HCT116 (cell line): ENCODE data around the gene CCDC179. TPM values are rescaled to one million over a fixed set of nuclear protein-coding genes. Genes with fewer than 3 reads are reported as not detected.

Experiments used
- ATAC-seq: fragments of 200-7000 bp; cut with Tn5 transposase; 2 replicates; pipeline ENCODE4 v1.9.1; 2020; ENCODE audit warnings: mild to moderate bottlenecking, moderate library complexity
- BruUV-seq: library from RNA; stranded (reverse); fragments of 400-500 nt; replicated peaks from 2 replicates; lab custom pipeline; 2021; lab: Mats Ljungman, UMichigan
- CTCF ChIA-PET: fragments of 300-600 bp; sonication (Branson Sonifier 250); formaldehyde crosslinking; loops from one replicate; lab custom pipeline; 2021; ENCODE audit warnings: antibody characterized with exemption; lab: Charles Lee
- POLR2A ChIA-PET: fragments of 300-600, 350-600 bp; sonication (Branson Sonifier 250); formaldehyde crosslinking; loops from one replicate; lab custom pipeline; 2021; ENCODE audit warnings: antibody characterized with exemption; lab: Charles Lee
- RAD21 ChIA-PET, 2 experiments: fragments of 300-600 bp; sonication (Branson Sonifier 250); formaldehyde crosslinking; loops; one replicate each; lab custom pipeline; 2023; ENCODE audit warnings: low total read pairs in 2 of 2; ENCODE audit not compliant: uncharacterized antibody in 2 of 2, unreplicated experiment in 2 of 2, low non-redundant PET in 1 of 2; lab: Charles Lee
- DNase-seq: peaks from one replicate; pipeline ENCODE4 v3.0.0-alpha.2; 2010; ENCODE audit warnings: low read depth, low spot score
- H2AFZ ChIP-seq: fragments of 200-600 bp; shearing (Covaris generic), sonication (generic); 2 replicates; pipeline ENCODE4 v1.6.1; 2017; ENCODE audit warnings: low read depth, mixed run types, mixed read lengths, antibody characterized with exemption, low read length; ENCODE audit not compliant: poor library complexity, severe bottlenecking
- H3K27ac ChIP-seq: 2 replicates; pipeline ENCODE4 v1.5.1; 2012; ENCODE audit warnings: low read depth, low read length
- H3K27me3 ChIP-seq: fragments of 200-600 bp; sonication (generic); 2 replicates; pipeline ENCODE4 v1.6.1; 2016; ENCODE audit warnings: mixed run types, low read length, mixed read lengths; ENCODE audit not compliant: insufficient read depth
- H3K36me3 ChIP-seq, 2 experiments: fragments of 200-500 bp in 1 of 2; fragments of 200-600 bp in 1 of 2; sonication (Bioruptor generic) in 1 of 2; sonication (generic) in 1 of 2; 2 replicates each; pipeline versions ENCODE4 v1.5.1 to v1.6.1; 2014 to 2016; ENCODE audit warnings: low read length in 2 of 2, inconsistent platforms in 1 of 2, mixed read lengths in 1 of 2, mixed run types in 1 of 2; ENCODE audit not compliant: insufficient read depth in 2 of 2, control insufficient read depth in 1 of 2
- H3K4me1 ChIP-seq, 2 experiments: fragments of 200-600 bp in 1 of 2; sonication (generic) in 1 of 2; 2 replicates each; pipeline versions ENCODE4 v1.5.1 to v1.6.1; 2012 to 2017; ENCODE audit warnings: low read length in 2 of 2, inconsistent platforms in 1 of 2, mild to moderate bottlenecking in 1 of 2, mixed read lengths in 1 of 2, mixed run types in 1 of 2, moderate library complexity in 1 of 2; ENCODE audit not compliant: insufficient read depth in 2 of 2, control insufficient read depth in 1 of 2
- H3K4me2 ChIP-seq: fragments of 200-600 bp; sonication (generic); 2 replicates; pipeline ENCODE4 v1.6.1; 2017; ENCODE audit warnings: mixed run types, low read length, mixed read lengths
- H3K4me3 ChIP-seq, 2 experiments: fragments of 200-600 bp in 1 of 2; sonication (generic) in 1 of 2; replicated peaks in 1 of 2; 2 replicates each; pipeline ENCODE4 v1.5.1; 2011 to 2016; ENCODE audit warnings: low read length in 2 of 2, control low read depth in 1 of 2, low read depth in 1 of 2, mild to moderate bottlenecking in 1 of 2, mixed read lengths in 1 of 2, mixed run types in 1 of 2
- H3K79me2 ChIP-seq: fragments of 200-600 bp; sonication (generic); 2 replicates; pipeline ENCODE4 v1.6.1; 2017; ENCODE audit warnings: mild to moderate bottlenecking, mixed run types, low read length, moderate library complexity, mixed read lengths; ENCODE audit not compliant: insufficient read depth
- H3K9ac ChIP-seq: fragments of 200-600 bp; sonication (generic); 2 replicates; pipeline ENCODE4 v1.6.1; 2016; ENCODE audit warnings: low read length, mixed read lengths
- H3K9me2 ChIP-seq: fragments of 200-600 bp; sonication (generic), shearing (Covaris generic); 2 replicates; pipeline ENCODE4 v1.6.1; 2017; ENCODE audit warnings: mixed run types, mild to moderate bottlenecking, moderate library complexity; ENCODE audit not compliant: insufficient read depth
- H3K9me3 ChIP-seq, 2 experiments: fragments of 200-500 bp in 1 of 2; fragments of 200-600 bp in 1 of 2; sonication (Bioruptor generic) in 1 of 2; sonication (generic) in 1 of 2; 2 replicates each; pipeline ENCODE4 v1.6.1; 2014 to 2017; ENCODE audit warnings: low read length in 2 of 2, mixed read lengths in 2 of 2, inconsistent platforms in 1 of 2, low read depth in 1 of 2, mild to moderate bottlenecking in 1 of 2, mixed run types in 1 of 2, moderate library complexity in 1 of 2; ENCODE audit not compliant: control insufficient read depth in 1 of 2, insufficient read depth in 1 of 2
- H4K20me1 ChIP-seq: fragments of 200-600 bp; sonication (generic), shearing (Covaris generic); 2 replicates; pipeline ENCODE4 v1.6.1; 2017; ENCODE audit warnings: mixed run types, mild to moderate bottlenecking, moderate library complexity; ENCODE audit not compliant: insufficient read depth
- CBX3 ChIP-seq: IDR thresholded peaks from 2 replicates; pipeline ENCODE4 v1.6.1; 2012; ENCODE audit warnings: low read depth
- EGR1 ChIP-seq: IDR thresholded peaks from 2 replicates; pipeline ENCODE4 v1.6.1; 2012; ENCODE audit warnings: low read depth
- ELF1 ChIP-seq: IDR thresholded peaks from 2 replicates; pipeline ENCODE4 v1.6.1; 2012; ENCODE audit warnings: low read depth, borderline replicate concordance
- EZH2 ChIP-seq: fragments of 200-600 bp; sonication (generic); IDR thresholded peaks from 2 replicates; pipeline ENCODE4 v1.6.1; 2017; ENCODE audit warnings: antibody characterized with exemption, mixed run types
- FOSL1 ChIP-seq: IDR thresholded peaks from 2 replicates; pipeline ENCODE4 v1.6.1; 2012; ENCODE audit warnings: low read depth
- JUND ChIP-seq: IDR thresholded peaks from 2 replicates; pipeline ENCODE4 v1.6.1; 2012
- POLR2A ChIP-seq: IDR thresholded peaks from 2 replicates; pipeline ENCODE4 v1.7.0; 2011; ENCODE audit warnings: borderline replicate concordance; ENCODE audit not compliant: insufficient read depth, insufficient read length; ENCODE audit errors: extremely low read depth
- POLR2AphosphoS5 ChIP-seq: IDR thresholded peaks from 2 replicates; pipeline ENCODE4 v1.6.1; 2011; ENCODE audit warnings: mild to moderate bottlenecking, low read depth, low read length, moderate library complexity
- RAD21 ChIP-seq: IDR thresholded peaks from 2 replicates; pipeline ENCODE4 v1.6.1; 2012; ENCODE audit warnings: low read depth, mild to moderate bottlenecking
- SIN3A ChIP-seq: IDR thresholded peaks from 2 replicates; pipeline ENCODE4 v1.6.1; 2012; ENCODE audit warnings: low read depth
- SP1 ChIP-seq: IDR thresholded peaks from 2 replicates; pipeline ENCODE4 v1.6.1; 2012; ENCODE audit warnings: low read depth
- SRF ChIP-seq: IDR thresholded peaks from 2 replicates; pipeline ENCODE4 v1.6.1; 2012; ENCODE audit warnings: low read depth
- TCF7L2 ChIP-seq: IDR thresholded peaks from 2 replicates; pipeline ENCODE4 v1.7.0; 2011; ENCODE audit warnings: borderline replicate concordance, inconsistent platforms; ENCODE audit not compliant: insufficient read depth, insufficient read length; ENCODE audit errors: extremely low read depth
- YY1 ChIP-seq: IDR thresholded peaks from 2 replicates; pipeline ENCODE4 v1.6.1; 2011; ENCODE audit warnings: low read length, low read depth, moderate library complexity, mild to moderate bottlenecking; ENCODE audit not compliant: insufficient replicate concordance; ENCODE audit errors: extremely low read depth
- ZFX ChIP-seq: fragments of 450-650 bp; IDR thresholded peaks from 2 replicates; pipeline ENCODE4 v1.6.1; 2017
- intact Hi-C: fragments of 100-400 bp; cut with micrococcal nuclease; formaldehyde crosslinking; loops from 2 replicates; pipeline ENCODE4 v1.10.0; 2022
- total RNA-seq: library from RNA; stranded (reverse); gene quantifications from one replicate; pipeline ENCODE4 v1.2.1, GENCODE V29; 2021; ENCODE audit not compliant: unreplicated experiment
- TF ChIP-seq, protein P1 (sequence below): IDR thresholded peaks from 2 replicates; pipeline ENCODE4 v1.6.1; 2012
- TF ChIP-seq, protein P2 (sequence below), 3 experiments: fragments of 200-600 bp in 1 of 3; sonication (generic) in 1 of 3; IDR thresholded peaks in 2 of 3; conservative IDR thresholded peaks in 1 of 3; 2 replicates each; pipeline ENCODE4 v1.5.1; 2012 to 2017; ENCODE audit warnings: low read depth in 2 of 3, low read length in 2 of 3, antibody characterized with exemption in 1 of 3, borderline replicate concordance in 1 of 3, control low read depth in 1 of 3, mild to moderate bottlenecking in 1 of 3, mixed read lengths in 1 of 3, mixed run types in 1 of 3, moderate library complexity in 1 of 3; ENCODE audit not compliant: insufficient read depth in 1 of 3
- TF ChIP-seq, protein P3 (sequence below): IDR thresholded peaks from 2 replicates; pipeline ENCODE4 v1.6.1; 2011; ENCODE audit warnings: mild to moderate bottlenecking, low read length, moderate library complexity; ENCODE audit not compliant: insufficient replicate concordance; ENCODE audit errors: extremely low read depth

Gene CCDC179
- total RNA-seq, 1 experiment from 2014 or later, result not detected

DNA sequence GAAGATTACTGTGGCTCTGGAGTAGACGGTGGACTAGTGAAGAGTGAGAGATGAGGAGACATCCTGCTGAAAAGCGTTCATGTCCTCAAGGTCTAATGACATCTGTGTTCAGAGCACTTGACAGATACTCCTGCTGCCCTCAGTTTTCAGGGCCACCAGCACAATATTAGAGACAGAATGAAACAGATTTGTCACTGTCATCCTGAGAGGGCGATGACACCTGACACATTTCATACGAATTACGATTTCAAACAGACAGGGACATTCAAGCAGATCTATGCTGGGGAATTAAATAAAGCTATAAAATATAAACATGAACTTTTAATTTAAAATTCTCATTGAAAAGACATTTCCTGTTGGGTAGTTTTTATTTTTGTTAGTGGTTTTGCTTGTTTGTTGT, 59.8 kb downstream of the CCDC179 start (continued):
- TF ChIP-seq TCF7L2 (no peak), JUND (no peak), CBX3 (no peak), FOSL1 (no peak), EZH2 (no peak), SIN3A (no peak), POLR2AphosphoS5 (no peak), POLR2A (no peak)
- TF ChIP-seq, protein P1, sequence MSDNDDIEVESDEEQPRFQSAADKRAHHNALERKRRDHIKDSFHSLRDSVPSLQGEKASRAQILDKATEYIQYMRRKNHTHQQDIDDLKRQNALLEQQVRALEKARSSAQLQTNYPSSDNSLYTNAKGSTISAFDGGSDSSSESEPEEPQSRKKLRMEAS, result no peak

DNA sequence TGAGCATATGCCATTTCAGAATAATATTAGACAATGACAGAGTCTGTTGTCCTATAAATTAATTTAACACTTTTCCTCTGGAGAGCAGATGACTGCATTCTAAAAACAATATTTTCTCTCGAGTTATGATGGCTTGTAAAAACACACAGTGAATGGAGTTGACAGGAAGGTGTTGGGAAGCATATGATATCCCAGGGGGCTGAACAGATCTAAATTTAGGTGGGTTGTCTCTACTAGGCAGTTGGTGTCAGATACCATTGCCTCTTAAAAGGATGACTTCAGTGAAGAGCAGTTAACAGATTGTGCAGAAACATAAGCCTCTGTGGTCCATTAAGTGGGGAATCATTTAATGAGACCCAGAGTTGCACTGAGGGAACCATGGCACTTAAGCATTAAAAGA, 61.4 kb downstream of the CCDC179 start:
- no peaks in the 10 kb centered on the region for H3K9me2 ChIP-seq
- no peaks in the 10 kb centered on the region for H3K9me3 ChIP-seq
- ChIA-PET POLR2A (no interaction called here), CTCF (interaction anchor here (1.2 kb wide), 1 partner anchor 30 kb away, joined by 3 read pairs; the partner anchor contains the start of gene SVIP), RAD21 (no interaction called here)
- BruUV-seq, result no TSS peak
- no peaks in the 10 kb centered on the region for H4K20me1 ChIP-seq
- no peak overlapping the region for H3K4me3 ChIP-seq
- H3K79me2 ChIP-seq, result no peaks in the 10 kb centered on the region
- H3K4me2 ChIP-seq, result no peak overlapping the region
- H3K27ac ChIP-seq, result no peak overlapping the region
- H3K4me1 ChIP-seq, result peaks cover 0 to 6% of the 10 kb centered on the region in 2 experiments; a peak in 1 of 4 replicates
- intact Hi-C loops, result no loop called here
- ATAC-seq, result no peak
- H2AFZ ChIP-seq, result no peak overlapping the region
- TF ChIP-seq CBX3, result no peak
- TF ChIP-seq POLR2AphosphoS5, result no peak
- no peak for TF ChIP-seq EGR1
- TF ChIP-seq ELF1, result no peak
- no peak for TF ChIP-seq YY1
- TF ChIP-seq JUND, result no peak
- TF ChIP-seq SIN3A, result no peak
- no peak for TF ChIP-seq ZFX
- TF ChIP-seq SP1, result no peak
- TF ChIP-seq POLR2A, result no peak
- TF ChIP-seq FOSL1, result no peak
- TF ChIP-seq, protein P2, sequence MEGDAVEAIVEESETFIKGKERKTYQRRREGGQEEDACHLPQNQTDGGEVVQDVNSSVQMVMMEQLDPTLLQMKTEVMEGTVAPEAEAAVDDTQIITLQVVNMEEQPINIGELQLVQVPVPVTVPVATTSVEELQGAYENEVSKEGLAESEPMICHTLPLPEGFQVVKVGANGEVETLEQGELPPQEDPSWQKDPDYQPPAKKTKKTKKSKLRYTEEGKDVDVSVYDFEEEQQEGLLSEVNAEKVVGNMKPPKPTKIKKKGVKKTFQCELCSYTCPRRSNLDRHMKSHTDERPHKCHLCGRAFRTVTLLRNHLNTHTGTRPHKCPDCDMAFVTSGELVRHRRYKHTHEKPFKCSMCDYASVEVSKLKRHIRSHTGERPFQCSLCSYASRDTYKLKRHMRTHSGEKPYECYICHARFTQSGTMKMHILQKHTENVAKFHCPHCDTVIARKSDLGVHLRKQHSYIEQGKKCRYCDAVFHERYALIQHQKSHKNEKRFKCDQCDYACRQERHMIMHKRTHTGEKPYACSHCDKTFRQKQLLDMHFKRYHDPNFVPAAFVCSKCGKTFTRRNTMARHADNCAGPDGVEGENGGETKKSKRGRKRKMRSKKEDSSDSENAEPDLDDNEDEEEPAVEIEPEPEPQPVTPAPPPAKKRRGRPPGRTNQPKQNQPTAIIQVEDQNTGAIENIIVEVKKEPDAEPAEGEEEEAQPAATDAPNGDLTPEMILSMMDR (IDR thresholded peaks at IDR 0.05 in 2 of 3, conservative IDR thresholded peaks at IDR 0.05 in 1 of 3; ENCODE audit: borderline replicate concordance in 1 of 3, insufficient read depth in 1 of 3, low read depth in 2 of 3, low read length in 2 of 3), result no peak
- TF ChIP-seq, protein P3, sequence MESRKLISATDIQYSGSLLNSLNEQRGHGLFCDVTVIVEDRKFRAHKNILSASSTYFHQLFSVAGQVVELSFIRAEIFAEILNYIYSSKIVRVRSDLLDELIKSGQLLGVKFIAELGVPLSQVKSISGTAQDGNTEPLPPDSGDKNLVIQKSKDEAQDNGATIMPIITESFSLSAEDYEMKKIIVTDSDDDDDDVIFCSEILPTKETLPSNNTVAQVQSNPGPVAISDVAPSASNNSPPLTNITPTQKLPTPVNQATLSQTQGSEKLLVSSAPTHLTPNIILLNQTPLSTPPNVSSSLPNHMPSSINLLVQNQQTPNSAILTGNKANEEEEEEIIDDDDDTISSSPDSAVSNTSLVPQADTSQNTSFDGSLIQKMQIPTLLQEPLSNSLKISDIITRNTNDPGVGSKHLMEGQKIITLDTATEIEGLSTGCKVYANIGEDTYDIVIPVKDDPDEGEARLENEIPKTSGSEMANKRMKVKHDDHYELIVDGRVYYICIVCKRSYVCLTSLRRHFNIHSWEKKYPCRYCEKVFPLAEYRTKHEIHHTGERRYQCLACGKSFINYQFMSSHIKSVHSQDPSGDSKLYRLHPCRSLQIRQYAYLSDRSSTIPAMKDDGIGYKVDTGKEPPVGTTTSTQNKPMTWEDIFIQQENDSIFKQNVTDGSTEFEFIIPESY, result no peak
- TF ChIP-seq, protein P1, result no peak
- no peak for TF ChIP-seq TCF7L2
- TF ChIP-seq RAD21, result no peak
- TF ChIP-seq SRF, result no peak
- peaks cover 24% of the 10 kb centered on the region for H3K27me3 ChIP-seq
- H3K9ac ChIP-seq, result no peak overlapping the region
- DNase-seq, result no peak
- no peaks in the 10 kb centered on the region for H3K36me3 ChIP-seq
